Gastrocnemius medialis (tissue), 4 donors: ENCODE results near the gene MBNL2. TPM values are rescaled to one million over a fixed set of nuclear protein-coding genes. Genes with fewer than 3 reads are reported as not detected.

ENCODE experiments used
- ATAC-seq, 2 donors: fragments of 150-250 bp; one replicate each; pipeline ENCODE4 v1.9.1; 2016
- DNase-seq, 2 donors: peaks; one replicate each; pipeline ENCODE4 v3.0.0-alpha.2; 2019
- H3K27ac ChIP-seq, 4 donors: fragments of 200-600 bp; sonication (generic); 1 replicate in 1 of 4; 2 replicates in 3 of 4; pipeline ENCODE4 v1.5.1; 2016 to 2018; ENCODE audit warnings: mild to moderate bottlenecking in 2 of 4, moderate library complexity in 1 of 4
- H3K27me3 ChIP-seq, 3 donors: fragments of 200-600 bp; sonication (generic) in 2 of 3; 1 replicate in 1 of 3; 2 replicates in 2 of 3; pipeline versions ENCODE4 v1.5.1 to v1.6.0; 2016 to 2019; ENCODE audit warnings: mild to moderate bottlenecking in 1 of 3, moderate library complexity in 1 of 3
- H3K36me3 ChIP-seq, 2 donors: fragments of 200-600 bp; sonication (generic) in 1 of 2; one replicate each; pipeline ENCODE4 v1.5.1; 2017 to 2018
- H3K4me1 ChIP-seq, 2 donors: fragments of 200-600 bp; sonication (generic) in 1 of 2; one replicate each; pipeline ENCODE4 v1.5.1; 2016 to 2017; ENCODE audit warnings: mild to moderate bottlenecking in 2 of 2
- H3K4me3 ChIP-seq, 4 donors: fragments of 200-600 bp; sonication (generic) in 3 of 4; 1 replicate in 1 of 4; 2 replicates in 3 of 4; pipeline ENCODE4 v1.5.1; 2016 to 2019; ENCODE audit warnings: mild to moderate bottlenecking in 2 of 4
- H3K9me3 ChIP-seq, 3 donors: fragments of 200-600 bp; sonication (generic) in 2 of 3; 1 replicate in 1 of 3; 2 replicates in 2 of 3; pipeline ENCODE4 v1.5.1; 2016 to 2019
- POLR2A ChIP-seq, 2 donors: fragments of 450-650 bp; IDR thresholded peaks; one replicate each; pipeline ENCODE4 v1.6.1; 2017; ENCODE audit warnings: antibody characterized with exemption in 2 of 2, mild to moderate bottlenecking in 2 of 2, moderate library complexity in 2 of 2
- in situ Hi-C, 4 donors: fragments of 200-750 bp; cut with MboI; loops; one replicate each; pipeline versions ENCODE4 v1.15.0 to v1.8.0; 2017; ENCODE audit warnings: low sequenced_read_pairs in 4 of 4
- intact Hi-C: fragments of 100-400 bp; cut with DNase I; formaldehyde crosslinking; loops from one replicate; pipeline ENCODE4 v1.15.1; 2023; ENCODE audit warnings: low total_unique reads
- total RNA-seq, 4 donors: library from RNA; depleted of rRNA; stranded (reverse); fragments of >200 nt; gene quantifications; one replicate each; pipeline versions ENCODE4 v1.1.0 to v1.2.3, GENCODE V29; 2016
- TF ChIP-seq, protein P1 (sequence below), 5 experiments: fragments of 450-650 bp in 3 of 5; fragments of 200-600 bp in 2 of 5; sonication (generic) in 2 of 5; IDR thresholded peaks in 4 of 5; conservative IDR thresholded peaks in 1 of 5; 1 replicate in 4 of 5; 2 replicates in 1 of 5; pipeline ENCODE4 v1.5.1; 2016 to 2019; ENCODE audit warnings: antibody characterized with exemption in 5 of 5, mild to moderate bottlenecking in 3 of 5, moderate library complexity in 3 of 5

The MBNL2 gene
- total RNA-seq, 4 donors from 2014 or later: 47.9 to 92.0 (median 71.3) TPM

DNA sequence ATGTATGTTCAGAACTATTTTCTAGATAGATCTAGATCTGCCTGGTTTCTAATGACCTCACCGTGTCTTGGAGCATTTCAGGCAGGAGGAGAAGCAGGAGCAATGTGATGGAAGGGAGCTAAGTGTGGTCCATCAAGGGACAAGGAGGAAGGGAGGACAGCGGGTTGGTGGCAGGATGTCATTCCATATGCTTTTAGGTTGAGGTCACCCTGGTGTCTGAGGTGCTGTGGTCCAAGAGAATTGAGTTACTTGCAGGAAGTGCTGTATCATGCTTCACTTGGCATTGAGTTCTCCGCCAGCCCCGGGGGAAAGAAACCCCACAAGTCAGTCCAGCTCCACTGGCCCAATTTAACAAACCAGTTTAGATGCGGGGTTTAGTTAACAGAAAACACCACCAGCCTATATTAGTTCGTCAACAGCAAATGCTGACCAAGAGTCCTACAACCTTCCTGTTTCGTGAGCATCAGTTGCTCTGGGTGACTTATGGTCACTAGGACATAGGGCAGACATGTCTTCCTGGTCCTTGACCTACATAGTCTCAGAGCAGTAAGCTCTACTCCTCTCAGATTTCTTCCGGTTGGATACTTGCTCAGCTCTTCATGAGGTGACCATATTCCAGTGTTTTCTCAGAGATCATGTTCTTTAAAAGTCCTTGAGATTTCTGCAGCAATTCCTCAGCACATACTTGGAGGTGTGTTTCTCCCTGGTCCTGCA is 79.4 kb downstream of the MBNL2 start:
- Histone ChIP-seq H3K4me3 (no peak overlapping the region), H3K9me3 (no peaks in the 10 kb centered on the region), H3K4me1 (peaks cover 68 to 78% of the 10 kb centered on the region in 2 donors), H3K27ac (peak overlapping the region; percentile 42 to 61 (median 50)), H3K36me3 (no peaks in the 10 kb centered on the region), H3K27me3 (no peaks in the 10 kb centered on the region)
- TF ChIP-seq POLR2A (IDR thresholded peaks at IDR 0.05): no peak
- TF ChIP-seq, protein P1, sequence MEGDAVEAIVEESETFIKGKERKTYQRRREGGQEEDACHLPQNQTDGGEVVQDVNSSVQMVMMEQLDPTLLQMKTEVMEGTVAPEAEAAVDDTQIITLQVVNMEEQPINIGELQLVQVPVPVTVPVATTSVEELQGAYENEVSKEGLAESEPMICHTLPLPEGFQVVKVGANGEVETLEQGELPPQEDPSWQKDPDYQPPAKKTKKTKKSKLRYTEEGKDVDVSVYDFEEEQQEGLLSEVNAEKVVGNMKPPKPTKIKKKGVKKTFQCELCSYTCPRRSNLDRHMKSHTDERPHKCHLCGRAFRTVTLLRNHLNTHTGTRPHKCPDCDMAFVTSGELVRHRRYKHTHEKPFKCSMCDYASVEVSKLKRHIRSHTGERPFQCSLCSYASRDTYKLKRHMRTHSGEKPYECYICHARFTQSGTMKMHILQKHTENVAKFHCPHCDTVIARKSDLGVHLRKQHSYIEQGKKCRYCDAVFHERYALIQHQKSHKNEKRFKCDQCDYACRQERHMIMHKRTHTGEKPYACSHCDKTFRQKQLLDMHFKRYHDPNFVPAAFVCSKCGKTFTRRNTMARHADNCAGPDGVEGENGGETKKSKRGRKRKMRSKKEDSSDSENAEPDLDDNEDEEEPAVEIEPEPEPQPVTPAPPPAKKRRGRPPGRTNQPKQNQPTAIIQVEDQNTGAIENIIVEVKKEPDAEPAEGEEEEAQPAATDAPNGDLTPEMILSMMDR (IDR thresholded peaks at IDR 0.05 in 4 of 5, conservative IDR thresholded peaks at IDR 0.05 in 1 of 5): no peak
- DNase-seq: no peak
- intact Hi-C loops (no loop called here), in situ Hi-C loops (no loop called here)
- ATAC-seq: peak; percentile 43 to 88

DNA sequence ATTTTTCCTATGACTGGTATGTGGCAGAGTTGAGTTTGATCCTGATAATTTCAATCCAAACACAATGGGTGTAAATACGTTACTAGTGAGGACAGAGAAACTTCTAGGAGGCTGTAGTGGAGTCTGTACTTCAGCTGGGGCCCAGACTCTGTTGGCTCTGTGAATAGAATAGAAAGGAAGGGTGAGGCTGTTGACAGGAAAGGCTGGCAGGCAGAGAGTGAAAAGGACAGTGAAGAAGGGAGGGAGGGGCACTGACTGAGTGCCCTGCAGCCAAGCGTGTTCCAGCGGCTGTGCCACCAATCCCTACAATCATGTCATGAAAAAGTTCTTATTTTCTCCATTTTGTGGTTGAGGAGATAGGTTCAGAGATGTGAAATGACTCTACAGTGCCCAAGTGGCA is 80.5 kb downstream of the MBNL2 start:
- ATAC-seq (no peak), DNase-seq (no peak)
- Histone ChIP-seq H3K4me1 (peaks cover 68 to 78% of the 10 kb centered on the region in 2 donors), H3K36me3 (no peaks in the 10 kb centered on the region), H3K27me3 (no peaks in the 10 kb centered on the region), H3K9me3 (no peaks in the 10 kb centered on the region), H3K4me3 (no peak overlapping the region), H3K27ac (peak overlapping the region; percentile 42 to 61 (median 50))
- intact Hi-C loops: no loop called here
- in situ Hi-C loops: no loop called here
- no peak for TF ChIP-seq POLR2A (IDR thresholded peaks at IDR 0.05)
- TF ChIP-seq, protein P1 (IDR thresholded peaks at IDR 0.05 in 4 of 5, conservative IDR thresholded peaks at IDR 0.05 in 1 of 5): no peak

DNA sequence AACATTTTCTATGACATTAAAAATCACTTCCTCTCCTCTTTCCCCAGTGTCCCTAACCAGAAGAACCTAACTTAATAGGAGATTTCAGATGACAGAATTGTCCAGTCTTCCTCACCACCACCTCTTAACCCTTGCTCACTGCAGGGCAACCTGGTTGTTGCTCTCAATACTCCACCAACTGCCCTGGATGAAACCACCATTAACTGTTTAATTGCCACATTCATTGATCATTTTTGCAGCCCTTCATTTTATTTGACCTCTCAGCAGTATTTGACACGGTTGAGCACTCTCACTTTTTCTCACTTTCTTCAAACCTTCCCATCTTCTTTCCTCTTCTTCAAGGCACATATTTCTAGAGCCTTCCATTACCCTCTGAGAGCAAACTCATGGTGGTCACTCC is 84.0 kb downstream of the MBNL2 start:
- peak overlapping the region in 3 of 4 donors; percentile 8 to 29 (median 15) for H3K27ac ChIP-seq
- DNase-seq (no peak), ATAC-seq (no peak)
- TF ChIP-seq POLR2A (IDR thresholded peaks at IDR 0.05): no peak
- TF ChIP-seq, protein P1 (IDR thresholded peaks at IDR 0.05 in 4 of 5, conservative IDR thresholded peaks at IDR 0.05 in 1 of 5): no peak
- no peak overlapping the region for H3K4me3 ChIP-seq
- no peaks in the 10 kb centered on the region for H3K27me3 ChIP-seq
- H3K36me3 ChIP-seq: no peaks in the 10 kb centered on the region
- H3K4me1 ChIP-seq: peaks cover 72 to 73% of the 10 kb centered on the region in 2 donors
- intact Hi-C loops (no loop called here), in situ Hi-C loops (no loop called here)
- H3K9me3 ChIP-seq: no peaks in the 10 kb centered on the region

DNA sequence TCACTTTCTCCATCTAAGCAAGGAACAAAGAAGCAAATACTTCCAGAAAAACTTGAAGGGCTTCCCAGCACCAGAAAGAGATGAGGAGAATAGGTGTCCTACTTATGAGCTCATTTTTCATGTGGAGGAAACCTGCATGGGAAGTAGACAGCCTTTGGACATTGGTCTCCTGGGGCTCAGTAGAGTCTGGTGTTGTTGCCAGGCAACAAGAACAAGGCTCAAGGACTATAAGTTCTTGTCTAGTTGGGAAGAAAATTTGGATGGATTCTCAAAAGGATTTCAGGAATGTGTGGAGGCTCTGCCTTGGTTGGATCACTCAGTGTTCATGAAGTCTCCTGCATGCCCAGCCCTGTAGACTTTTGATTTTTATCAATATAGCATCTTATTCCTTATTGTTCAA is 84.5 kb downstream of the MBNL2 start:
- Histone ChIP-seq H3K36me3 (no peaks in the 10 kb centered on the region), H3K4me3 (no peak overlapping the region), H3K4me1 (peaks cover 68 to 72% of the 10 kb centered on the region in 2 donors), H3K27ac (peak overlapping the region in 2 of 4 donors; percentile 15 to 45), H3K9me3 (no peaks in the 10 kb centered on the region), H3K27me3 (no peaks in the 10 kb centered on the region)
- no peak for DNase-seq
- ATAC-seq: no peak
- no peak for TF ChIP-seq POLR2A (IDR thresholded peaks at IDR 0.05)
- TF ChIP-seq, protein P1 (IDR thresholded peaks at IDR 0.05 in 4 of 5, conservative IDR thresholded peaks at IDR 0.05 in 1 of 5): no peak
- in situ Hi-C loops: no loop called here
- intact Hi-C loops: no loop called here
